ENCODE data around the gene MAOB.

- no peak for TF ChIP-seq POLR2AphosphoS5 (IDR thresholded peaks at IDR 0.05)
- TF ChIP-seq, protein P1, sequence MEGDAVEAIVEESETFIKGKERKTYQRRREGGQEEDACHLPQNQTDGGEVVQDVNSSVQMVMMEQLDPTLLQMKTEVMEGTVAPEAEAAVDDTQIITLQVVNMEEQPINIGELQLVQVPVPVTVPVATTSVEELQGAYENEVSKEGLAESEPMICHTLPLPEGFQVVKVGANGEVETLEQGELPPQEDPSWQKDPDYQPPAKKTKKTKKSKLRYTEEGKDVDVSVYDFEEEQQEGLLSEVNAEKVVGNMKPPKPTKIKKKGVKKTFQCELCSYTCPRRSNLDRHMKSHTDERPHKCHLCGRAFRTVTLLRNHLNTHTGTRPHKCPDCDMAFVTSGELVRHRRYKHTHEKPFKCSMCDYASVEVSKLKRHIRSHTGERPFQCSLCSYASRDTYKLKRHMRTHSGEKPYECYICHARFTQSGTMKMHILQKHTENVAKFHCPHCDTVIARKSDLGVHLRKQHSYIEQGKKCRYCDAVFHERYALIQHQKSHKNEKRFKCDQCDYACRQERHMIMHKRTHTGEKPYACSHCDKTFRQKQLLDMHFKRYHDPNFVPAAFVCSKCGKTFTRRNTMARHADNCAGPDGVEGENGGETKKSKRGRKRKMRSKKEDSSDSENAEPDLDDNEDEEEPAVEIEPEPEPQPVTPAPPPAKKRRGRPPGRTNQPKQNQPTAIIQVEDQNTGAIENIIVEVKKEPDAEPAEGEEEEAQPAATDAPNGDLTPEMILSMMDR (IDR thresholded peaks at IDR 0.05) = no peak
Measured at GRCh38 chrX:43734444-43734843, 147.8 kb downstream of the MAOB start.

Data from upper lobe of left lung (tissue), 4 donors.